Measurements from ENCODE around the gene SERPINE2.
A peak's percentile ranks its signal among the peaks of the same experiment; 100 is the strongest.

The SERPINE2 gene

GRCh38 chr2:223937535-223937934 lies 101.6 kb downstream of the SERPINE2 start:
- H3K27ac ChIP-seq = no peak overlapping the region
- no peak for TF ChIP-seq CTCF (conservative IDR thresholded peaks at IDR 0.05; ENCODE audit: low read depth)
- no peak for DNase-seq (ENCODE audit: low spot score)
- POLR2A ChIA-PET (ENCODE audit: low non-redundant PET) = no interaction called here
- CTCF ChIA-PET = no interaction called here

DNA sequence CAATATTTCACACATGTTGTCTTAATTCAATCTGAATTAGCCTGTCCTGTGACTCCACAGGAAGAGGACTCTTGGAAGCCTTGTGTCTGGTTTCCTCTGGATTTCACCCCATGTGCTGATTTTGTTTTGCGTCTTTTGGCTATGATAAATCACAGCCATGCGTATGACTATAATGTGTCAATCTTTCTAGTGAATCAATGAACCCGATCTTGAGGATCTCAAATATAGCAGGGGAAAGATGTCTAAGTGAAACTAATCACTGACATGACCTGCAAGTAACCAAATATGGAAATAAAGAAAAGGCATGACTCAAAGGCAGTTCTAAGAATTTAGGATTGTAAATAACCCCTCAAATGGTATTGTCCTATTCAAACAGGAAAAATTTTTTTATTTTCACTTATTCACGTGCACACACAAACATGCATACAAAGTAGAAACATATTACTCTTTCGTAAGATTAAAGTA lies 102.2 kb downstream of the SERPINE2 start:
- no peak for TF ChIP-seq CTCF (conservative IDR thresholded peaks at IDR 0.05; ENCODE audit: low read depth)
- CTCF ChIA-PET = no interaction called here
- no peak overlapping the region for H3K27ac ChIP-seq
- DNase-seq (ENCODE audit: low spot score) = no peak
- POLR2A ChIA-PET (ENCODE audit: low non-redundant PET) = no interaction called here

- H3K27ac ChIP-seq = no peak overlapping the region
- POLR2A ChIA-PET (ENCODE audit: low non-redundant PET) = no interaction called here
- TF ChIP-seq CTCF (conservative IDR thresholded peaks at IDR 0.05; ENCODE audit: low read depth) = no peak
- DNase-seq (ENCODE audit: low spot score) = no peak
- CTCF ChIA-PET = interaction anchor here (0.5 to 0.6 kb wide), 2 partner anchors 20 to 41 kb away, joined by 3 read pairs; no protein-coding TSS in a partner anchor
Measured at GRCh38 chr2:223935459-223936125, 103.5 kb downstream of the SERPINE2 start.

DNA sequence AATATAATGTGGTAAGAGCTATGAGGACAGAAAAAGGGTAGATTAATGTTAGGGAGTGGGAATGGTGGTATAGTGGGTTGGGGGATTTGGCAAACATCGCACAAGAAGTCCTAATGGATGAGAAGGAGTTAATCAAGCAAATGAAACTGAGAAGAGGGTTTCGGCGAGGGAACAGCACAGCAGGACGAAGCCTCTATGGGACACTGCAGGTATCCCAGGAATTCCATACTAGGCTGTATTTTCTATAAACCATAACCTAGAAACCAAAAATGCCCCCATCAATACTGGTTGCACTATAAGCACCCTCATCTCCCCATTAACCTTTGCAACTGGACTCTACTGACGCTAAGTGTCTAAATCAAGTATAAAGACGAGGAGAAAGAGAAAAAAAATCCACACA lies 104.2 kb downstream of the SERPINE2 start:
- DNase-seq (ENCODE audit: low spot score) = no peak
- no peak for TF ChIP-seq CTCF (conservative IDR thresholded peaks at IDR 0.05; ENCODE audit: low read depth)
- ChIA-PET CTCF (no interaction called here), POLR2A (ENCODE audit: low non-redundant PET) (no interaction called here)
- no peak overlapping the region for H3K27ac ChIP-seq

- no peak overlapping the region for H3K27ac ChIP-seq
- TF ChIP-seq CTCF (conservative IDR thresholded peaks at IDR 0.05; ENCODE audit: low read depth) = no peak
- CTCF ChIA-PET = interaction anchor here (0.5 kb wide), 1 partner anchor 73 kb away, joined by 3 read pairs; no protein-coding TSS in a partner anchor
Measured at GRCh38 chr2:223932816-223933800, 106.0 kb downstream of the SERPINE2 start.

DNA sequence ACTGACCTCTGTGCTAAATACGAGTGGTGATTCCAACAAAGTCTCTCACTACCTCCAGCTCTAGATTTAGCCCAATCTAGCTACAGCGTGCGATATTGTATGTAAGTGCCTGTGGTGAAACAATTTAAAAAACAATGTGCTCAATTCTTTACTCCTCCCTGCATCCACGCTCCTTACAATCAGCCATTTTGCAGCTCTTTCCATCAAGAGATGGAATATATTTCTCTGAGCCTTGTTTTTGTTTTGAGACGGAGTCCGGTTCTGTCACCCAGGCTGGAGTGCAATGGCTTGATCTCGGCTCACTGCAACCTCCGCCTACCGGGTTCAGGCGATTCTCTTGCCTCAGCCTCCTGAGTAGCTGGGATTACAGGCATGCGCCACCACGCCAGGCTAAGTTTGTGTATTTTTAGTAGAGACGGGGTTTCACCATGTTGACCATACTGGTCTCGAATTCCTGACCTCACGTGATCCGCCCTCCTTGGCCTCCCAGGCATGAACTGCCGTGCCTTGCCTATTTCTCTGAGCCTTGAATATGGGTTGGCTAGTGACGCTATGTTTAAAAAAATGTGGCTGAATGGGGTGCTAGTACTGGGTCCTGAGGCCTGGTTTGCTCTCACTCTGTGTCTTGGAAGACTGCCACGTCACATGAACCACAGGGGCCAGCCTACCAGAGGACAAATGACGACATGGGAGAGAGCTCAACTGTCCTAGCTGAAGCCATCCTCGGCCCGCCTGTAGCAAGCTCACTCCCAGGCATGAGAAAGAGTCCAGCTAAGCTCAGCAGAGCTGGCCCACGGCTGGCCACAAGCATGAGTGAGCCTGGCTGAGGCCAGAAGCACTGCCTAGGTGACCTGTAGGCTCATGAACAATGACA lies 108.7 kb downstream of the SERPINE2 start:
- ChIA-PET CTCF (no interaction called here), POLR2A (ENCODE audit: low non-redundant PET) (no interaction called here)
- DNase-seq (ENCODE audit: low spot score) = no peak
- H3K27ac ChIP-seq = peak overlapping the region; percentile 24; the same call in 1 of the 2 replicates
- TF ChIP-seq CTCF (conservative IDR thresholded peaks at IDR 0.05; ENCODE audit: low read depth) = no peak

More at GRCh38 chr2:223932816-223933800, 106.0 kb downstream of the SERPINE2 start:
- no peak for DNase-seq (ENCODE audit: low spot score)
- POLR2A ChIA-PET (ENCODE audit: low non-redundant PET) = no interaction called here

All from RWPE1 (cell line).